Measurements from ENCODE around the gene USP2.
A peak's percentile ranks its signal among the peaks of the same experiment; 100 is the strongest.

The USP2 gene

GRCh38 chr11:119381181-119381988 is at the start of gene USP2:
TSS of gene USP2 (minus strand) at chr11:119381690. CDS start at chr11:119373480, 8,210 bp downstream.
- TF ChIP-seq CTCF (IDR thresholded peaks at IDR 0.05; ENCODE audit: low read depth, low read length) = peak; percentile 81
- DNase-seq (ENCODE audit: low read depth, low spot score) = peak; percentile 94
- in situ Hi-C loops (cut with HindIII; ENCODE audit: low sequenced_read_pairs) = no loop called here
- H3K4me3 ChIP-seq (ENCODE audit: low read depth, low read length) = peak within 1 kb of the TSS; percentile 51

GRCh38 chr11:119427279-119427678 is 45.8 kb upstream of the USP2 start:
- no peak for DNase-seq (ENCODE audit: low read depth, low spot score)
- in situ Hi-C loops (cut with HindIII; ENCODE audit: low sequenced_read_pairs) = no loop called here

GRCh38 chr11:119426142-119426541 is 44.7 kb upstream of the USP2 start:
- no peak for DNase-seq (ENCODE audit: low read depth, low spot score)

More at GRCh38 chr11:119427279-119427678, 45.8 kb upstream of the USP2 start:
- H3K4me3 ChIP-seq (ENCODE audit: low read depth, low read length) = no peak overlapping the region
- TF ChIP-seq CTCF (IDR thresholded peaks at IDR 0.05; ENCODE audit: low read depth, low read length) = no peak

GRCh38 chr11:119424775-119425174 is 43.3 kb upstream of the USP2 start:
- H3K4me3 ChIP-seq (ENCODE audit: low read depth, low read length) = no peak overlapping the region
- TF ChIP-seq CTCF (IDR thresholded peaks at IDR 0.05; ENCODE audit: low read depth, low read length) = no peak
- in situ Hi-C loops (cut with HindIII; ENCODE audit: low sequenced_read_pairs) = no loop called here
- DNase-seq (ENCODE audit: low read depth, low spot score) = no peak

More at GRCh38 chr11:119426142-119426541, 44.7 kb upstream of the USP2 start:
- in situ Hi-C loops (cut with HindIII; ENCODE audit: low sequenced_read_pairs) = no loop called here
- H3K4me3 ChIP-seq (ENCODE audit: low read depth, low read length) = no peak overlapping the region
- no peak for TF ChIP-seq CTCF (IDR thresholded peaks at IDR 0.05; ENCODE audit: low read depth, low read length)

- H3K4me3 ChIP-seq (ENCODE audit: low read depth, low read length) = no peak overlapping the region
- no peak for DNase-seq (ENCODE audit: low read depth, low spot score)
- no peak for TF ChIP-seq CTCF (IDR thresholded peaks at IDR 0.05; ENCODE audit: low read depth, low read length)
- in situ Hi-C loops (cut with HindIII; ENCODE audit: low sequenced_read_pairs) = no loop called here
Measured at GRCh38 chr11:119424276-119424675, 42.8 kb upstream of the USP2 start.

GRCh38 chr11:119423509-119424254 is 42.2 kb upstream of the USP2 start:
- DNase-seq (ENCODE audit: low read depth, low spot score) = no peak
- no peak for TF ChIP-seq CTCF (IDR thresholded peaks at IDR 0.05; ENCODE audit: low read depth, low read length)
- H3K4me3 ChIP-seq (ENCODE audit: low read depth, low read length) = peak overlapping the region; percentile 67
- in situ Hi-C loops (cut with HindIII; ENCODE audit: low sequenced_read_pairs) = no loop called here

Measured in astrocyte of the spinal cord (primary cell).